NCI-H146 treated with DMSO at 0.1 percent for 48 hours (cell line): Measurements from ENCODE around the gene CLEC1B.
"Not testable (repeated sequence)": the region's sequence is repeated elsewhere in the genome, so short reads cannot be mapped to it uniquely, and the experiment has no call there.

Source experiments
- DNase-seq: peaks from one replicate; lab custom pipeline; 2025; ENCODE audit not compliant: unreplicated experiment; lab: John Stamatoyannopoulos, UW

The CLEC1B gene

GRCh38 chr12:9999016-9999415 lies at the start of gene CLEC1B:
CLEC1B (minus strand) TSS chr12:9999121; CDS start chr12:9999100, 21 bp downstream.
- no peak for DNase-seq

- no peak for DNase-seq
These were observed 49.6 kb upstream of the CLEC1B start for GRCh38 chr12:10048526-10048925.

GRCh38 chr12:10042167-10042566 lies 43.2 kb upstream of the CLEC1B start:
- DNase-seq: no peak

- no peak for DNase-seq
These were observed 35.0 kb upstream of the CLEC1B start for GRCh38 chr12:10033783-10034545.

- no peak for DNase-seq
These were observed 32.9 kb upstream of the CLEC1B start for GRCh38 chr12:10031771-10032175.

- DNase-seq: no peak
These were observed 32.4 kb upstream of the CLEC1B start for GRCh38 chr12:10031321-10031720.

- no peak for DNase-seq
These were observed 31.5 kb upstream of the CLEC1B start, which contains the start of gene CLEC9A for GRCh38 chr12:10030446-10030845. CLEC9A (plus strand) TSS chr12:10030682; CDS start chr12:10052688, 22,006 bp downstream.

GRCh38 chr12:10027721-10028120 lies 28.8 kb upstream of the CLEC1B start:
- DNase-seq: no peak

GRCh38 chr12:10027311-10027710 lies 28.4 kb upstream of the CLEC1B start:
- no peak for DNase-seq

GRCh38 chr12:10026666-10027065 lies 27.7 kb upstream of the CLEC1B start:
- not testable (repeated sequence) for DNase-seq

- no peak for DNase-seq
These were observed 26.3 kb upstream of the CLEC1B start for GRCh38 chr12:10025236-10025635.

- DNase-seq: no peak
These were observed 22.4 kb upstream of the CLEC1B start for GRCh38 chr12:10021342-10021741.

- no peak for DNase-seq
These were observed 19.5 kb upstream of the CLEC1B start for GRCh38 chr12:10018386-10018785.

GRCh38 chr12:10016881-10017280 lies 18.0 kb upstream of the CLEC1B start:
- no peak for DNase-seq

- DNase-seq: no peak
These were observed 16.5 kb upstream of the CLEC1B start for GRCh38 chr12:10015450-10015849.

- DNase-seq: no peak
These were observed 13.9 kb upstream of the CLEC1B start for GRCh38 chr12:10012630-10013330.

GRCh38 chr12:10001171-10001776 lies 2.4 kb upstream of the CLEC1B start:
- DNase-seq: no peak

- DNase-seq: no peak
These were observed 6.6 kb downstream of the CLEC1B start for GRCh38 chr12:9992296-9992695.

- no peak for DNase-seq
These were observed 7.0 kb downstream of the CLEC1B start for GRCh38 chr12:9991876-9992275.

GRCh38 chr12:9980126-9980525 lies 18.8 kb downstream of the CLEC1B start:
- no peak for DNase-seq

- DNase-seq: no peak
These were observed 21.0 kb downstream of the CLEC1B start for GRCh38 chr12:9977916-9978315.

- DNase-seq: not testable (repeated sequence)
These were observed 22.3 kb downstream of the CLEC1B start for GRCh38 chr12:9976626-9977025.
